ENCODE measurements around the gene CEMIP.

- no peak for TF ChIP-seq POLR2AphosphoS5 (IDR thresholded peaks at IDR 0.05; ENCODE audit: low read depth)
- TF ChIP-seq CTCF (IDR thresholded peaks at IDR 0.05; ENCODE audit: insufficient read depth, low read length) = no peak
- no peak for TF ChIP-seq GABPA (IDR thresholded peaks at IDR 0.05; ENCODE audit: low read depth)
- TF ChIP-seq REST (IDR thresholded peaks at IDR 0.05; ENCODE audit: insufficient replicate concordance, low read depth) = no peak
Observed at GRCh38 chr15:80898040-80898439, 118.9 kb downstream of the CEMIP start.

All from HL-60 (cell line).